Measurements from ENCODE around the gene IGF2BP3. TPM values are rescaled to one million over a fixed set of nuclear protein-coding genes. Genes with fewer than 3 reads are reported as not detected.

The IGF2BP3 gene
- total RNA-seq, 1 experiment from 2014 or later, result 75.3 TPM

DNA sequence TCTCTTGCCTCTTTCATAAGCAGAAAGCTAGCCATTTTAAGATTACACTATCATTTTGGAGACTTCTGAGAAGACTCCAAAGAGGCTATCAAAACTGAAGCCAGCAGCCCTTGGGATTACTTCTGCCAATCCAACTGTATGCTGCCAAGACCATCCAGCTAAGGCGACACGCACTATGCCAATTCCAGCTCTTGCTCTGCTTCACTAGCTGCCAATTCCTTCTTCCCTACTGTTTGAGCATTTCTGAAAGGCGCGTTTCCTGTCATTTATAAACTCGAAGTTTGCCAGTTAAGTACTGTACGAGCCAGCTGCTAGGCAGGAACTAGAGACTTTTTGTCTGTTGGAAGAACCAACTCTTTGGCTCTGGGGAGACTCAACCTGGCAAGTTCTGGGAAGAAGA, 134.7 kb downstream of the IGF2BP3 start:
- Histone ChIP-seq H3K9me3 (ENCODE audit: low read depth, low read length, poor library complexity, severe bottlenecking) (peaks cover 10% of the 10 kb centered on the region), H3K27me3 (replicated peaks; ENCODE audit: insufficient read depth, low read depth, low read length, poor library complexity) (no peaks in the 10 kb centered on the region), H3K4me3 (ENCODE audit: low read depth, low read length, poor library complexity, severe bottlenecking) (no peak overlapping the region), H3K36me3 (ENCODE audit: insufficient read depth, low read length, poor library complexity, severe bottlenecking) (peaks cover 53% of the 10 kb centered on the region), H3K27ac (ENCODE audit: low read depth, low read length, poor library complexity, severe bottlenecking) (peak overlapping the region; percentile 49), H3K4me1 (ENCODE audit: insufficient read depth, low read length, poor library complexity, severe bottlenecking) (peaks cover 46% of the 10 kb centered on the region)
- intact Hi-C loops (cut with micrococcal nuclease; ENCODE audit: unreplicated experiment), result no loop called here
- no TSS peak for BruUV-seq (replicated peaks)
- ChIA-PET CTCF (no interaction called here), POLR2A (ENCODE audit: low non-redundant PET) (no interaction called here)
- TF ChIP-seq, protein P1, sequence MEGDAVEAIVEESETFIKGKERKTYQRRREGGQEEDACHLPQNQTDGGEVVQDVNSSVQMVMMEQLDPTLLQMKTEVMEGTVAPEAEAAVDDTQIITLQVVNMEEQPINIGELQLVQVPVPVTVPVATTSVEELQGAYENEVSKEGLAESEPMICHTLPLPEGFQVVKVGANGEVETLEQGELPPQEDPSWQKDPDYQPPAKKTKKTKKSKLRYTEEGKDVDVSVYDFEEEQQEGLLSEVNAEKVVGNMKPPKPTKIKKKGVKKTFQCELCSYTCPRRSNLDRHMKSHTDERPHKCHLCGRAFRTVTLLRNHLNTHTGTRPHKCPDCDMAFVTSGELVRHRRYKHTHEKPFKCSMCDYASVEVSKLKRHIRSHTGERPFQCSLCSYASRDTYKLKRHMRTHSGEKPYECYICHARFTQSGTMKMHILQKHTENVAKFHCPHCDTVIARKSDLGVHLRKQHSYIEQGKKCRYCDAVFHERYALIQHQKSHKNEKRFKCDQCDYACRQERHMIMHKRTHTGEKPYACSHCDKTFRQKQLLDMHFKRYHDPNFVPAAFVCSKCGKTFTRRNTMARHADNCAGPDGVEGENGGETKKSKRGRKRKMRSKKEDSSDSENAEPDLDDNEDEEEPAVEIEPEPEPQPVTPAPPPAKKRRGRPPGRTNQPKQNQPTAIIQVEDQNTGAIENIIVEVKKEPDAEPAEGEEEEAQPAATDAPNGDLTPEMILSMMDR (conservative IDR thresholded peaks at IDR 0.05; ENCODE audit: low read depth, low read length), result no peak
- TF ChIP-seq EZH2 (IDR thresholded peaks at IDR 0.05; ENCODE audit: borderline replicate concordance, low read depth, low read length, poor library complexity, severe bottlenecking), result no peak
- peak; percentile 88 for DNase-seq (ENCODE audit: low spot score)

DNA sequence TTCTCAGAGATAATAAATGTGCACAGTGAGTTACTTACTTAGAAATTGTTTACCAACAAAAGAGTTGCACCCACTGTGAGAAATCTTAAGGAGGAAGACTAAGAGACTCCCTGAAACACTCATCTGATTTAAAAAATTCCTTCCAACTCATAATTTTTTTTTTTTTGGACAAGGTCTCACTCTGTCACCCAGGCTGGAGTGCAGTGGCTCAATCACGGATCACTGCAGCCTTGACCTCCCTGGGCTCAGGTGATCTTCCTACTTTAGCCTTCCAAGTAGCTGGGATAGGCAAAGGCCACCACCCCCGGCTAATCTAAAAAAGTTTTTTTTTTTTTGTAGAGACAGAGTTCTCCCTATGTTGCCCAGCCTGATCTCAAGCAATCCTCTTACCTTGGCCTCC, 135.2 kb downstream of the IGF2BP3 start:
- H3K27ac ChIP-seq (ENCODE audit: low read depth, low read length, poor library complexity, severe bottlenecking), result peak overlapping the region; percentile 49

DNA sequence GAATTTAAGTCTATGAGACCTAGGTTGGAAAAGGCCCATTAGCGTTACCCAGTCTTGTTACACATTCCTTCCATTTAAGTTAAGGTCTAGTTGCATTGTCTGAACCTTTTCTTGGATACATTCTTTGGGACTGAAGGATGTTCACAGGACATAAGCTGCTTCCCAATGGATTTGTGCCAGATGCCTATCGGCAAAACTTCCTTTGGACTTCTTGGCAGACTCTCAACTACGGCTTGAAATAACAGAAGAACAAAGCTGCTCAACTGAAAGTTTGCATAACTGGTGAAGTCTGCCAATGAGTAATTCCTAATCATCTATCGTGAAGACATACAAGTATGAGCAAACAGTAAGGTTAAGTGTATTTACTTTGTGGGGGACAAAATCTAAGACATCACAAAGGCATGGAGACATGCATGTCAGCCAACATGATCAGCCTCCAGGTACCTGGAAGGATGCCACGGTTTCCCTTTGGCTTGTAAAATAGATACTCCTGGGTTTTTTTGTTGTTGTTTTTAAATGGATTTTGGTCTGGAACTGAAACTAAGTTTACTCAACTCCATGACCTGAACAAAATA, 135.7 kb downstream of the IGF2BP3 start:
- Histone ChIP-seq H3K4me3 (ENCODE audit: low read depth, low read length, poor library complexity, severe bottlenecking) (no peak overlapping the region), H3K4me1 (ENCODE audit: insufficient read depth, low read length, poor library complexity, severe bottlenecking) (peaks cover 46% of the 10 kb centered on the region), H3K9me3 (ENCODE audit: low read depth, low read length, poor library complexity, severe bottlenecking) (peaks cover 10% of the 10 kb centered on the region), H3K36me3 (ENCODE audit: insufficient read depth, low read length, poor library complexity, severe bottlenecking) (peaks cover 45% of the 10 kb centered on the region), H3K27me3 (replicated peaks; ENCODE audit: insufficient read depth, low read depth, low read length, poor library complexity) (no peaks in the 10 kb centered on the region), H3K27ac (ENCODE audit: low read depth, low read length, poor library complexity, severe bottlenecking) (peak overlapping the region; percentile 49)
- TF ChIP-seq, protein P1 (conservative IDR thresholded peaks at IDR 0.05; ENCODE audit: low read depth, low read length), result no peak
- peak; percentile 56 for DNase-seq (ENCODE audit: low spot score)
- ChIA-PET POLR2A (ENCODE audit: low non-redundant PET) (no interaction called here), CTCF (no interaction called here)
- no TSS peak for BruUV-seq (replicated peaks)
- intact Hi-C loops (cut with micrococcal nuclease; ENCODE audit: unreplicated experiment), result no loop called here

More for the DNA sequence above, 135.2 kb downstream of the IGF2BP3 start:
- CTCF ChIA-PET, result no interaction called here
- Histone ChIP-seq H3K9me3 (ENCODE audit: low read depth, low read length, poor library complexity, severe bottlenecking) (peaks cover 10% of the 10 kb centered on the region), H3K36me3 (ENCODE audit: insufficient read depth, low read length, poor library complexity, severe bottlenecking) (peaks cover 48% of the 10 kb centered on the region), H3K4me3 (ENCODE audit: low read depth, low read length, poor library complexity, severe bottlenecking) (no peak overlapping the region), H3K27me3 (replicated peaks; ENCODE audit: insufficient read depth, low read depth, low read length, poor library complexity) (no peaks in the 10 kb centered on the region), H3K4me1 (ENCODE audit: insufficient read depth, low read length, poor library complexity, severe bottlenecking) (peaks cover 46% of the 10 kb centered on the region)
- TF ChIP-seq EZH2 (IDR thresholded peaks at IDR 0.05; ENCODE audit: borderline replicate concordance, low read depth, low read length, poor library complexity, severe bottlenecking), result no peak
- no TSS peak for BruUV-seq (replicated peaks)
- POLR2A ChIA-PET (ENCODE audit: low non-redundant PET), result no interaction called here
- intact Hi-C loops (cut with micrococcal nuclease; ENCODE audit: unreplicated experiment), result no loop called here
- no peak for DNase-seq (ENCODE audit: low spot score)

DNA sequence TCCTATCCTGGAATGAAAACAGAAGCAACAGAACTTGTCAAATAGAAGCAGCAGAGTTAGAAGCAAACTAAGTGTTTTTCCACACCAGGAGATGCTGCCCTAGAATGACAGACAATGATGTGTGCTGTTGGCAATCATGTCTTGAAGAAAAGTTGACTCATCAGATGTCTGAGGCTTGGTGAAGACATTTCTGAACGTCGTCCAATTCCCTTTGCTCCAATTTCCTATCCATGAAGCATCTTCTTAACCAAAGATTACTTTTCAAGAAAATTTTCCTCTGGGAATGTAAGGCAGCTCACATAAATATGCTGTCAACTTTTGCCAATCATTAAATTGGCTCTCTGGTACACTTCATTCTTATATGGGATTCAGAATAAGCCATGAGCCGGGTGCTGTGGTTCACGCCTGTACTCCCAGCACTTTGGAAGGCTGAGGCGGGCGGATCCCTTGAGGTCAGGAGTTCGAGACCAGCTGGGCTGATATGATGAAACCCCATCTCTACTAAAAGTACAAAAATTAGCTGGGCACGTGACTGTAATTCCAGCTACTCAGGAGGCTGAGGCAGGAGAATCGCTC, 136.5 kb downstream of the IGF2BP3 start:
- H3K27me3 ChIP-seq (replicated peaks; ENCODE audit: insufficient read depth, low read depth, low read length, poor library complexity), result no peaks in the 10 kb centered on the region
- H3K9me3 ChIP-seq (ENCODE audit: low read depth, low read length, poor library complexity, severe bottlenecking), result peaks cover 10% of the 10 kb centered on the region
- ChIA-PET CTCF (no interaction called here), POLR2A (ENCODE audit: low non-redundant PET) (no interaction called here)
- peaks cover 46% of the 10 kb centered on the region for H3K4me1 ChIP-seq (ENCODE audit: insufficient read depth, low read length, poor library complexity, severe bottlenecking)
- peak overlapping the region; percentile 49 for H3K27ac ChIP-seq (ENCODE audit: low read depth, low read length, poor library complexity, severe bottlenecking)
- H3K36me3 ChIP-seq (ENCODE audit: insufficient read depth, low read length, poor library complexity, severe bottlenecking), result peaks cover 43% of the 10 kb centered on the region
- peak; percentile 70 for DNase-seq (ENCODE audit: low spot score)
- H3K4me3 ChIP-seq (ENCODE audit: low read depth, low read length, poor library complexity, severe bottlenecking), result no peak overlapping the region
- BruUV-seq (replicated peaks), result no TSS peak
- intact Hi-C loops (cut with micrococcal nuclease; ENCODE audit: unreplicated experiment), result no loop called here
- TF ChIP-seq EZH2 (IDR thresholded peaks at IDR 0.05; ENCODE audit: borderline replicate concordance, low read depth, low read length, poor library complexity, severe bottlenecking), result no peak
- TF ChIP-seq, protein P1 (conservative IDR thresholded peaks at IDR 0.05; ENCODE audit: low read depth, low read length), result no peak
